ENCODE measurements around the gene RBMS1.

GRCh38 chr2:160409480-160409879, 84.1 kb downstream of the RBMS1 start:
- TF ChIP-seq POLR2AphosphoS5 (IDR thresholded peaks at IDR 0.05), result no peak
- TF ChIP-seq POLR2A (IDR thresholded peaks at IDR 0.05), result no peak
- TF ChIP-seq CTCF (IDR thresholded peaks at IDR 0.05), result no peak
